Sigmoid colon (tissue), 7 donors: ENCODE results near the gene SIM1. TPM values are rescaled to one million over a fixed set of nuclear protein-coding genes. Genes with fewer than 3 reads are reported as not detected.

Source experiments
- DNase-seq: peaks from one replicate; pipeline ENCODE4 v3.0.0-alpha.2; 2019
- H3K27ac ChIP-seq, 4 donors: fragments of 200-600 bp; sonication (generic); one replicate each; pipeline ENCODE4 v1.5.1; 2016 to 2019; ENCODE audit warnings: mild to moderate bottlenecking in 1 of 4
- H3K27me3 ChIP-seq, 3 donors: fragments of 200-600 bp; sonication (generic); one replicate each; pipeline ENCODE4 v1.5.1; 2019; ENCODE audit warnings: mild to moderate bottlenecking in 1 of 3
- H3K36me3 ChIP-seq, 4 donors: fragments of 200-600 bp; sonication (generic); one replicate each; pipeline ENCODE4 v1.5.1; 2016 to 2019
- H3K4me1 ChIP-seq, 4 donors: fragments of 200-600 bp; sonication (generic); one replicate each; pipeline ENCODE4 v1.5.1; 2017 to 2019
- H3K4me3 ChIP-seq, 4 donors: fragments of 200-600 bp; sonication (generic); one replicate each; pipeline ENCODE4 v1.5.1; 2017 to 2019; ENCODE audit warnings: mild to moderate bottlenecking in 2 of 4, moderate library complexity in 1 of 4
- H3K9me3 ChIP-seq, 4 donors: fragments of 200-600 bp in 3 of 4; sonication (generic) in 3 of 4; one replicate each; pipeline versions ENCODE4 v1.5.1 to v1.6.1; 2013 to 2019
- EP300 ChIP-seq, 4 donors: sonication (generic); formaldehyde crosslinking; IDR thresholded peaks; one replicate each; pipeline ENCODE4 v1.6.1; 2017; ENCODE audit warnings: antibody characterized with exemption in 4 of 4
- POLR2A ChIP-seq, 2 donors: fragments of 450-650 bp; IDR thresholded peaks; one replicate each; pipeline ENCODE4 v1.6.1; 2016; ENCODE audit warnings: antibody characterized with exemption in 2 of 2, mild to moderate bottlenecking in 2 of 2, moderate library complexity in 2 of 2
- POLR2AphosphoS5 ChIP-seq, 4 donors: sonication (generic); formaldehyde crosslinking; IDR thresholded peaks; one replicate each; pipeline ENCODE4 v1.6.1; 2017; ENCODE audit warnings: antibody characterized with exemption in 4 of 4
- WGBS, 2 donors: extraction: QIAGEN DNeasy Blood & Tissue Kit; methylation state at CpG; one replicate each; pipeline ENCODE4 v1.1.7; 2013; 5-methylcytosine and 5-hydroxymethylcytosine counted together
- intact Hi-C: fragments of 100-400 bp; cut with DNase I; formaldehyde crosslinking; loops from one replicate; pipeline ENCODE4 v1.15.1; 2023
- polyA plus RNA-seq, 3 donors: library from polyadenylated mRNA; stranded (reverse); fragments of 200-250 nt; gene quantifications; one replicate each; pipeline ENCODE4 v1.2.3, GENCODE V29; 2013
- total RNA-seq, 4 donors: library from RNA; depleted of rRNA; stranded (reverse); fragments of >200 nt; gene quantifications; one replicate each; pipeline ENCODE4 v1.1.0, GENCODE V29; 2016
- TF ChIP-seq, protein P1 (sequence below), 4 experiments: fragments of 450-650 bp in 3 of 4; fragments of 200-600 bp in 1 of 4; IDR thresholded peaks; one replicate each; pipeline ENCODE4 v1.5.1; 2016 to 2019; ENCODE audit warnings: antibody characterized with exemption in 4 of 4, mild to moderate bottlenecking in 3 of 4, moderate library complexity in 2 of 4
- donor health status: healthy with polysubstance abuse.
- donor health status: Bipolar disorder and iron deficiency.
- donor health status: healthy.

Gene SIM1, protein sequence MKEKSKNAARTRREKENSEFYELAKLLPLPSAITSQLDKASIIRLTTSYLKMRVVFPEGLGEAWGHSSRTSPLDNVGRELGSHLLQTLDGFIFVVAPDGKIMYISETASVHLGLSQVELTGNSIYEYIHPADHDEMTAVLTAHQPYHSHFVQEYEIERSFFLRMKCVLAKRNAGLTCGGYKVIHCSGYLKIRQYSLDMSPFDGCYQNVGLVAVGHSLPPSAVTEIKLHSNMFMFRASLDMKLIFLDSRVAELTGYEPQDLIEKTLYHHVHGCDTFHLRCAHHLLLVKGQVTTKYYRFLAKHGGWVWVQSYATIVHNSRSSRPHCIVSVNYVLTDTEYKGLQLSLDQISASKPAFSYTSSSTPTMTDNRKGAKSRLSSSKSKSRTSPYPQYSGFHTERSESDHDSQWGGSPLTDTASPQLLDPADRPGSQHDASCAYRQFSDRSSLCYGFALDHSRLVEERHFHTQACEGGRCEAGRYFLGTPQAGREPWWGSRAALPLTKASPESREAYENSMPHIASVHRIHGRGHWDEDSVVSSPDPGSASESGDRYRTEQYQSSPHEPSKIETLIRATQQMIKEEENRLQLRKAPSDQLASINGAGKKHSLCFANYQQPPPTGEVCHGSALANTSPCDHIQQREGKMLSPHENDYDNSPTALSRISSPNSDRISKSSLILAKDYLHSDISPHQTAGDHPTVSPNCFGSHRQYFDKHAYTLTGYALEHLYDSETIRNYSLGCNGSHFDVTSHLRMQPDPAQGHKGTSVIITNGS
- not detected for total RNA-seq
- not detected for polyA plus RNA-seq

DNA sequence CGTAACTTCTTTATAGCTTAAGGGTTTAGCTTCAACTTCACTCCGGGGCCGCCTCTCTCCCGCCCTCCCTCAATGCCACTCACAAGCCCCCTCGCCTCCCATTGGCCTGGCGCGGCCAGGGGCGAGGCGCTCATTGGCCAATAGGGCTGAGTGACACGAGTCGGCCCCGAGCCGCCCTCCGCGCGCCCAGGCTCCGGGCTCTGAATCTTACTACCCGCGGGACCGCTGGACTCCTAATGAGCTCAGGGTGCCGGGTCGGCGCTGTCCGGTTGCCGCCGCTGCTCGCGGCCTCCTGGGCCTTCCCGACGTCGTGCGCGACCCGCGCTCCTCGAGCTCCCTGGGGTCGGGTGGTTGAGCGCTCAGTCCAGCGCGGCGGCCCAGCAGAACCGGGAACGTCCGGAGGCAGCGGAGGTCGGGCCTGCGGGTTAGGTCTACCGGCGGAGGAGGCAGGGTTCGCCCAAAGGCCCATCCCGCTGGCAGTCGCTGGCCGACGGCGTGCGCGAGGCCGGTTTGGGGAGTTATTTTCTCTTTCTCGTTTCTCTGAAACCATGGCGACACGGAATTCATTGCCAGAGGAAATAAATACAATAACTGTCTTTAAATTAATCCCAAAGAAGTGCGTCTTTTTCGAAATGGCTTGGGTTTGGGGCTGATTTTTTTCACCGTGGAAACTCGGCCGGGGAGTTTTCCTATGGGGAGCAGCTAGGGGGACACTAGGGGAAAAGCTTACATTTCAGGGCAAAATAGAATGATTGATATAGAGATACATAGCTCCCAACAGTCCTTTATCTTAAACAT lies at the start of gene SIM1:
Gene SIM1 (minus strand): TSS at position 19 of the 798 bp plus-strand sequence. CDS start 1,453 bp downstream, outside the sequence.
- H3K27me3 ChIP-seq: peaks cover 80 to 100% (median 100%) of the 10 kb centered on the region in 3 donors
- H3K9me3 ChIP-seq: peaks cover 0 to 5% (median 0%) of the 10 kb centered on the region in 4 donors
- H3K4me1 ChIP-seq: peaks cover 0 to 31% (median 23%) of the 10 kb centered on the region in 4 donors
- H3K36me3 ChIP-seq: no peaks in the 10 kb centered on the region
- no peak within 1 kb of the TSS for H3K27ac ChIP-seq
- no peak for TF ChIP-seq EP300 (IDR thresholded peaks at IDR 0.05)
- TF ChIP-seq, protein P1, sequence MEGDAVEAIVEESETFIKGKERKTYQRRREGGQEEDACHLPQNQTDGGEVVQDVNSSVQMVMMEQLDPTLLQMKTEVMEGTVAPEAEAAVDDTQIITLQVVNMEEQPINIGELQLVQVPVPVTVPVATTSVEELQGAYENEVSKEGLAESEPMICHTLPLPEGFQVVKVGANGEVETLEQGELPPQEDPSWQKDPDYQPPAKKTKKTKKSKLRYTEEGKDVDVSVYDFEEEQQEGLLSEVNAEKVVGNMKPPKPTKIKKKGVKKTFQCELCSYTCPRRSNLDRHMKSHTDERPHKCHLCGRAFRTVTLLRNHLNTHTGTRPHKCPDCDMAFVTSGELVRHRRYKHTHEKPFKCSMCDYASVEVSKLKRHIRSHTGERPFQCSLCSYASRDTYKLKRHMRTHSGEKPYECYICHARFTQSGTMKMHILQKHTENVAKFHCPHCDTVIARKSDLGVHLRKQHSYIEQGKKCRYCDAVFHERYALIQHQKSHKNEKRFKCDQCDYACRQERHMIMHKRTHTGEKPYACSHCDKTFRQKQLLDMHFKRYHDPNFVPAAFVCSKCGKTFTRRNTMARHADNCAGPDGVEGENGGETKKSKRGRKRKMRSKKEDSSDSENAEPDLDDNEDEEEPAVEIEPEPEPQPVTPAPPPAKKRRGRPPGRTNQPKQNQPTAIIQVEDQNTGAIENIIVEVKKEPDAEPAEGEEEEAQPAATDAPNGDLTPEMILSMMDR (IDR thresholded peaks at IDR 0.05): no peak
- TF ChIP-seq POLR2A (IDR thresholded peaks at IDR 0.05): no peak
- no peak for TF ChIP-seq POLR2AphosphoS5 (IDR thresholded peaks at IDR 0.05)
- DNase-seq: no peak
- intact Hi-C loops: no loop called here
- H3K4me3 ChIP-seq: peak within 1 kb of the TSS in 3 of 4 donors; percentile 11 to 28 (median 13)
- WGBS, 2 donors: 5% methylated on average over 66 of the region's 66 CpGs

DNA sequence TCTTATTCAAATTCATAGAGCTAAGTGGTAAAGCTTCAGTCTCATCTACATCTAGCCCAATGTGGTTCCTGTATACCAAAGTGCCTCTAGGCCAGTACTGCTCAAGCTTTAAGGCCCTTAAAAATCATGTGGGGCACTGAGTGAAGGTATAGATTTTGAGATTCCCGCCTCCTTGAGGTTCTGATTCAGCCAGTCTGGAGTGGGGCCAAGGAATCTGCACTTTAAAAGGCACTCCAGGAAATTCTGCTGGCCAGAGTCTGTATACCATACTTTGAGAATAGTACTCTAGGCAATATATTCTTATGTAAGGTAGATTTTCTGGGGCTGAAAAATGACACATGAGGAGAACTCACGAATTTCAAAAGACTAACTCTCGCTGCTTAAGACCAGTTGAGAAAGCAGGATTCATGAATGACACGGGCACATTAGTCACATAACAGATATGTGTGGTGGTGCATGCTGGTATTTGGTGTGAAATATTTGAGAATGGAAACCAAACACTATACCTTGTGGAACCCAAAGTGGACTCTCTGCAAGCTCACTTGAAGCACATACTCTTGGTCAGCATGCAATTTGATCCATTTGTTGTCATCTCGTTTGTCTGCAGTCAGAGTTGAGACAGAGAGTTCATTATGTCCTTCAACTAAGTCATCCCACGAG lies 47.6 kb upstream of the SIM1 start:
- Histone ChIP-seq H3K27ac (no peak overlapping the region), H3K27me3 (no peaks in the 10 kb centered on the region), H3K4me1 (no peaks in the 10 kb centered on the region), H3K36me3 (peaks cover 0 to 67% (median 11%) of the 10 kb centered on the region in 4 donors), H3K9me3 (no peaks in the 10 kb centered on the region), H3K4me3 (no peak overlapping the region)
- no peak for DNase-seq
- intact Hi-C loops: no loop called here
- TF ChIP-seq, protein P1 (IDR thresholded peaks at IDR 0.05): no peak
- no peak for TF ChIP-seq POLR2A (IDR thresholded peaks at IDR 0.05)
- TF ChIP-seq POLR2AphosphoS5 (IDR thresholded peaks at IDR 0.05): no peak
- no peak for TF ChIP-seq EP300 (IDR thresholded peaks at IDR 0.05)
- 83 to 88% methylated on average over 6 of the region's 6 CpGs for WGBS, 2 donors

DNA sequence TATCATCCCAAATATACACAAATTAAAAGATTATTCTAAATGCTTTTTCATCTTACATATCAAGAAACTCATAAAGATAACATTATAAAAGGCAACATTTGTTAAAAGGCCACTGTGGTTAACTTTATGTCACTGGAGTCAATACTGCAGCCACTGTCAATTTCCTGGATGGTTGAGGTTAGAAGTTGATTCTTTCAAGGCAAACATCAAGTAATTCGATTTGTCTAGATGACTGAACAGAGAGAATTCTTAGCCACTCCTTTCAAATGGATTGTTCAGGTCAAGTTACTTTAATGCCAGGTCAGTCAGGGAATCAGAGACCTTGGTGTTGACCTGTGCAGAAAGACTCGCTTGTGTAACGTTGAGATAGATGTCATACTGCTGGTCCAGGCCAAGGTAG lies 44.4 kb upstream of the SIM1 start:
- peaks cover 0 to 47% (median 11%) of the 10 kb centered on the region in 4 donors for H3K36me3 ChIP-seq
- no peaks in the 10 kb centered on the region for H3K4me1 ChIP-seq
- H3K9me3 ChIP-seq: no peaks in the 10 kb centered on the region
- no peak for TF ChIP-seq EP300 (IDR thresholded peaks at IDR 0.05)
- TF ChIP-seq POLR2A (IDR thresholded peaks at IDR 0.05): no peak
- TF ChIP-seq POLR2AphosphoS5 (IDR thresholded peaks at IDR 0.05): no peak
- TF ChIP-seq, protein P1 (IDR thresholded peaks at IDR 0.05): no peak
- DNase-seq: no peak
- no peak overlapping the region for H3K27ac ChIP-seq
- intact Hi-C loops: no loop called here
- no peaks in the 10 kb centered on the region for H3K27me3 ChIP-seq
- WGBS, 2 donors: 74 to 90% methylated on average over 3 of the region's 3 CpGs
- no peak overlapping the region for H3K4me3 ChIP-seq

DNA sequence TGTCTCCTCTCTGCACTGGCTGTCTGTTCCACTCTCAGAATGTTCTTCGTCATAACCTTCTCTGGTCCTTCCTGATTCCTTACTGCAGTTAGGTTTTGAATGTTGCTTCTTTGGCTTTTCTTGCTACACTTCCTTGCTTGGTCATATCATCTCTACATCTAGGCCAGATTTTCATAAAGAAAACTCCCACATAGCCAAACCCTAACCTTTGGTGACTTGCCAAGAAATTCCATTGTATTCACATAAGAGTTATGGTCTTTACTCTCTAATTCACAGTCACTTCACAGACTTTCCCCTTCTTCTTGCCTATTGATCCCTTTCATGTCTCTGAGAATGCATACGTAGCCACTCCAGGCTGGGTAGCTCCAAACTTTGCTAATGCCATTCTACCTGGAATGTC lies 41.9 kb upstream of the SIM1 start:
- no peaks in the 10 kb centered on the region for H3K9me3 ChIP-seq
- H3K27me3 ChIP-seq: no peaks in the 10 kb centered on the region
- no peak overlapping the region for H3K4me3 ChIP-seq
- TF ChIP-seq POLR2AphosphoS5 (IDR thresholded peaks at IDR 0.05) (no peak), POLR2A (IDR thresholded peaks at IDR 0.05) (no peak), EP300 (IDR thresholded peaks at IDR 0.05) (no peak)
- TF ChIP-seq, protein P1 (IDR thresholded peaks at IDR 0.05): no peak
- H3K4me1 ChIP-seq: no peaks in the 10 kb centered on the region
- intact Hi-C loops: no loop called here
- H3K27ac ChIP-seq: no peak overlapping the region
- peaks cover 0 to 30% (median 3%) of the 10 kb centered on the region in 4 donors for H3K36me3 ChIP-seq
- WGBS, 2 donors: 94 to 97% methylated on average over 2 of the region's 2 CpGs
- DNase-seq: no peak
